ENCODE measurements around the gene CYBB. TPM values are rescaled to one million over a fixed set of nuclear protein-coding genes. Genes with fewer than 3 reads are reported as not detected.
A peak's percentile ranks its signal among the peaks of the same experiment; 100 is the strongest.

Gene CYBB
- total RNA-seq, 1 donor, result not detected

DNA sequence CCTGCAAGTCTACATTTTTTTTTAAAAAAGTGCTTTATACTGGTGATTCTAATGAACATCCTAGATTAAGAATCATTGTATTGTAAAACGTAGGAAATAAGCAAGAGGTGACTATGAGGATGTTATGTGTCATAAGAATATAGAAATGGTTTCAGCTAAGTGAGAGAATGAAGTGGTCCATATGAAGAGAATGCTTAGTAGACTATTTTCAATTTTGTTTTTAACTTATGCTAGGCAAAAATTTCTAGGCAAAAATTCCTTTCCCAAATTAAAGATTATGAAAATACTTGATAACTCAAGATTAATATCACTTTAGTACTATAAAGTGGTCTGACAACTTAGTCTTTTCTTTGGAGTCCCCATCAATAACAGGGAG lies 66.7 kb downstream of the CYBB start:
- TF ChIP-seq CTCF (IDR thresholded peaks at IDR 0.05; ENCODE audit: insufficient read depth, low read length), result no peak
- H3K4me3 ChIP-seq (ENCODE audit: low read depth, low read length), result peak overlapping the region; percentile 72
- no peak for DNase-seq (ENCODE audit: low read depth)

DNA sequence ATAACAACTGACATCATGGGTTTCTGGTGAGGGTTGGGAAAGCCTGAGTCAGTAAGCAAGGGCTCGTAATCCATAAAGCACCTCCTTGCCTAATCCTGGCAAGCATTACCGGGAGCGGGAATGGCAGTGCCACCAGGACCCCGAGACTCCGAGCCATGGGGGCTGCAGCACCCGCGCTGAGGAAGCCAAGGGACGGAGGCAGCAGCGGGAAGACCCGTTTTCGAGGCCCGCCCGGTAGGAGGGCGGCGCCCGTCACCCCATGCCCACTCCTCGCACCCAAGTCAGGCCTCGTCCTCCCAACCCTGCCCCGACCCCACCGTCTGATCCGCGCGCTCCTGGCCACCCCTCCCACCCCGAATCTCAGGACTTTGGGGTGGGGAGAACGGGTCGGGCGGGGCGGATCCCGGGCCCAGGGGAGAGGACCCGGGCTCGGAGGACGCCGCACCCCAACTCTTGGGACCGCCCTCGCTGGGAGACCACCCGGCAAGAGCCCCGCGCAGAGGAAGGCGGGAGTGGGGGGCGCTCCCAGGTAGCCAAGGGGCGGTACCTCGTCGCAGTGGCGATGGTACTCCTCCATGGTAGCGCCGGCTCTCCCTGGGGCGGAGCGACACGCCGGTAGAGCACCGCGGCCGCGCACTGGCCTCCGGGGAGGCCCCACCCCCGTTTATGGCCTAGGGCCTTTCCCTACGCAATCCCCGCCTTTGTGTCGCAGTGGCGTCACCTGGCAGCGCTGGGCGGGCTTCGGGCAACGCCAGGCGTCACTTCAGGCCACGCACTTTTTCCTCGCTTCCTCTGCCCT lies 67.3 kb downstream of the CYBB start, which contains the start of gene DYNLT3:
DYNLT3 (minus strand) TSS at position 638 of the 799 bp plus-strand sequence; CDS start at position 577, 61 bp downstream.
- peak; percentile 53 for DNase-seq (ENCODE audit: low read depth)
- TF ChIP-seq CTCF (IDR thresholded peaks at IDR 0.05; ENCODE audit: insufficient read depth, low read length), result no peak

GRCh38 chrX:37847733-37848197 lies 67.9 kb downstream of the CYBB start:
- DNase-seq (ENCODE audit: low read depth), result no peak
- no peak for TF ChIP-seq CTCF (IDR thresholded peaks at IDR 0.05; ENCODE audit: insufficient read depth, low read length)
- H3K4me3 ChIP-seq (ENCODE audit: low read depth, low read length), result peak overlapping the region; percentile 72

More for the DNA sequence above, 67.3 kb downstream of the CYBB start, which contains the start of gene DYNLT3:
- H3K4me3 ChIP-seq (ENCODE audit: low read depth, low read length), result peak within 1 kb of the TSS; percentile 72

DNA sequence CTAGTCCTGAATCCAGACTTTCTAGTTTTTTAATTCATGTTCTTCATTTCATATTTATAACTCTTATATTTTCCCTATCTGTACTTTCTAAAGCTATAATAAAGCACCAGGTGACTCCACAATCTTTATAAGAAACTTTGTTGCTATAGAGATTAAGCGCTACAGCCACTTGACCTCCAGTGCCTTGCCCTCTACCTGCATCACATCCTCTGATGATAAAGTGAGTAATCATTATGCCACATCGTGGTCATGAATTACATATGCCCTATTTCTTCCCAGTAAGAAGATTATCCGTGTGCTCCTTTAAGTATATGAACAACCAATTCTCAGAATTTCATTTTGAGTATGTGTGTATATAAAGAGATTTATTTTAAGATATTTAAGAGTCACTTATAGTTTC lies 74.3 kb downstream of the CYBB start:
- no peak overlapping the region for H3K4me3 ChIP-seq (ENCODE audit: low read depth, low read length)
- no peak for DNase-seq (ENCODE audit: low read depth)
- TF ChIP-seq CTCF (IDR thresholded peaks at IDR 0.05; ENCODE audit: insufficient read depth, low read length), result no peak

DNA sequence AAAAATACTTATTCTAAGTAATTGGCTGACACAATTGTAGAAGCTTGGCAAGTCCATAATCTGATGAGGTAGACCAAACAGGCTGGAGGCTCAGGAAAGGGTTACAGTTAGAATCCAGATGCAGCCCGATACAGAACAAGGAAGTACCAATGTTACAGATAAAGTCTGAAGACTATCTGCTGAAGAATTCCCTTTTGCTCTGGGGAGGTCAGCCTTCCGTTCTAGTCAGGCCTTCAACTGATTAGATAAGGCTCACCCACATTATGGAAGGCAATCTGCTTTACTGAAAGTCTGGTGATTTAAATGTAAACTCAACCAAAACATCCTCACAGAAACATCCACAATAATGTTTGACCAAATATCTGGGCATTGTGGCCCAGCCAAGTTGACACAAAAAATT lies 74.9 kb downstream of the CYBB start:
- DNase-seq (ENCODE audit: low read depth), result no peak
- no peak overlapping the region for H3K4me3 ChIP-seq (ENCODE audit: low read depth, low read length)
- no peak for TF ChIP-seq CTCF (IDR thresholded peaks at IDR 0.05; ENCODE audit: insufficient read depth, low read length)

DNA sequence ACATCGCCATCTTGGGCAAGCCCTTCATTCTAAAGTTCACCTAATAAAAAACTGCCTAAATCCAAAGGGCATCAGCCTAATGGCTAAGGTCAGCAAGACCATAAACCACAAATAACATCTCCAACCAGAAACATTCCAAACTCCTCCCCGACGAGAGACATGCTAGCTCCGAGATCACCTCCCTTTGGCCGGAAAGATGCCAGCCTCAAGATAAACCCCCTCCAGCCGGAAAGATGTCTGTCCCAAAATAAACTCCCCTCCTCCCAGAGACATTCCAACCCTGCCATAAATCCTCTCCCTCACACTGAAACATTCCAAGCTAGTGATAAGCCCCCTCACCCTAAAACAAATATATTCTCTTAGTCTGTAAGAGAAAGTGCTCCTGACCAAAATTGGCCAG lies 80.9 kb downstream of the CYBB start:
- TF ChIP-seq CTCF (IDR thresholded peaks at IDR 0.05; ENCODE audit: insufficient read depth, low read length), result no peak
- no peak overlapping the region for H3K4me3 ChIP-seq (ENCODE audit: low read depth, low read length)
- no peak for DNase-seq (ENCODE audit: low read depth)
